Stimulated activated naive CD4-positive, alpha-beta T cell (primary cell): ENCODE data around the gene BLOC1S1.
A peak's percentile ranks its signal among the peaks of the same experiment; 100 is the strongest.

ENCODE experiments used
- DNase-seq, 6 experiments: peaks; one replicate each; lab custom pipeline; 2025; lab: John Stamatoyannopoulos, UW

Gene BLOC1S1

DNA sequence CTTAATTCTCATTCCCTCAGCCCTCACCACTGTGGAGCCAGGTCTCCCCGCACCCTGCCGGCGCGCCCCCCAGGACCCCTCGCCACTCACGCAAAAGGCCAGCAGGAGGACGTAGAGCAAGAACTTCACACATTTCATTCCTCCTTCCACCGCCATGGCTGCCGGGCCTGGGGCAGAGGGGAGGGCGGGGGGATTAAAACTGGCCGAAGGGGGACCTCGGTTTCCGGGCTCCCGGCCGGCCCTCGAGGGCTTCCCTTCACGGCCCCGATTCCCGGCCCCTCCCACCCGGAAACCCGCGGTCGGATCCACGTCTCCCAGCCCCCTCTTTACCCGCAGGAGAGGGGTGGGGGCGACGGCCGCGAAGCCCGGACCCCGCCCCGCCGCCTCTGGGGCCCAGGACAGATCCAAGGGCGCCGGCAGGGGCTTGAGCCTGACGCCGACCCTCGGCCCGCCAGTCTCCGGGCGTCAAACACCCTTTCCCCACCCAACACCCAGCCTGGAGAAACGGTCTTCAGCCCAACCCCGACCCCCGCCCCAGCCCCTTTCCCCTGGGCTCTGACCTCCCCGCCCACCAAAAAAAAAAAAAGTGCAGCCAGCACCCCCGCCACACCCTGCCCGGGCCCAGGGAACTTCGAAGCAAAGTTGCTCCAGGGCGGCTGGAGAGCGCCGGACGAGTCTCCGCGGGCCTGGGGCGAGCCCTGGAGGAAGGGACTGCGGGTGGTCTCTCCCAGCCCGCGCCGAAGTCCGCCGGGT is 12.5 kb downstream of the BLOC1S1 start:
- DNase-seq: peak in 3 of 6 experiments; percentile 16 to 31 (median 22)

DNA sequence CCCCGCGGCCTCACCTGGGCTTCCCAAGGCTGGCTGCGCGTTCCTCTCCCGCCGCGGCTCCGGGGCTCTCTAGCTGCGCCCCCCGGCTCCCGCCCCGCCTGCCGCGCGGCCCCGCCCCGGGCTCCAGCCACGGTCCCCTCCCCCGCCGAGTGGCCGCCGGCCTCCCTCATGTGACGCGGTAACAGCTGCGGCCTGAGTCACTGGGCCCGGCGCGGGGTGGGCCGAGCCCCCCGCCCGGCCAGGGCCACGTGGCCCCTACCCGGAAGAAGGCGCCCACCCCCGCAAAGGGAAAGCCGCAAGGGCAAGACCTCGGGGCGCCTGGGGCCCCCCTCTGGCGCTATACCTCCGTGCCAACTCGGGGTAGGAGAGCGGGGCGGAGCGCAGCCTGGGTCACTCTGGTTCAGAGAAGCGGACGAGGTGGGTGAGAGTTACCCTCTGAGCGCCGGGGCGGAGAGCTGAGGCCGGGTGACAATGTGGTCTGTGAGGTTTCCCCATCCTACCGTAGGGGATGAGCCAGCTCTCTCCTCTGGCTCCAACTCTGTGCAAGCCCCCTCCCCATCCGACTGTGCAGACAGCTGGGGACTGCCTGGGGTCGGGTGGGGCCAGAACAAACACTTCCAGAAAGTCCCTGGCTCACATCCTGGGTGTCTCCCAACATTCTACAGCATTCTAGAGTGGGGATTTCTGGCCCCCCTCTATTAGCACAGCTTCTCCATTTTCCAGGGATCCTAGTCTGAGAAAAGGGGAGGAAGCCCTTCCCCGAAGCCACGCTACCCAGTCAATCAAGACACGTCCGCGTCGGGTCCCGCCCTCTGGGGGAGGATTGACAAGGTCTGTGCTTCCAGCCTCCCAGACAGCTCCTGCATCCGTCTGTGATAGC is 13.3 kb downstream of the BLOC1S1 start, which contains the start of gene CD63:
Gene CD63, minus strand, starts transcription at position 71 of the 880 bp plus-strand sequence. CDS start 668 bp downstream, outside the sequence.
- peak in 5 of 6 experiments; percentile 31 to 52 (median 37) for DNase-seq

DNA sequence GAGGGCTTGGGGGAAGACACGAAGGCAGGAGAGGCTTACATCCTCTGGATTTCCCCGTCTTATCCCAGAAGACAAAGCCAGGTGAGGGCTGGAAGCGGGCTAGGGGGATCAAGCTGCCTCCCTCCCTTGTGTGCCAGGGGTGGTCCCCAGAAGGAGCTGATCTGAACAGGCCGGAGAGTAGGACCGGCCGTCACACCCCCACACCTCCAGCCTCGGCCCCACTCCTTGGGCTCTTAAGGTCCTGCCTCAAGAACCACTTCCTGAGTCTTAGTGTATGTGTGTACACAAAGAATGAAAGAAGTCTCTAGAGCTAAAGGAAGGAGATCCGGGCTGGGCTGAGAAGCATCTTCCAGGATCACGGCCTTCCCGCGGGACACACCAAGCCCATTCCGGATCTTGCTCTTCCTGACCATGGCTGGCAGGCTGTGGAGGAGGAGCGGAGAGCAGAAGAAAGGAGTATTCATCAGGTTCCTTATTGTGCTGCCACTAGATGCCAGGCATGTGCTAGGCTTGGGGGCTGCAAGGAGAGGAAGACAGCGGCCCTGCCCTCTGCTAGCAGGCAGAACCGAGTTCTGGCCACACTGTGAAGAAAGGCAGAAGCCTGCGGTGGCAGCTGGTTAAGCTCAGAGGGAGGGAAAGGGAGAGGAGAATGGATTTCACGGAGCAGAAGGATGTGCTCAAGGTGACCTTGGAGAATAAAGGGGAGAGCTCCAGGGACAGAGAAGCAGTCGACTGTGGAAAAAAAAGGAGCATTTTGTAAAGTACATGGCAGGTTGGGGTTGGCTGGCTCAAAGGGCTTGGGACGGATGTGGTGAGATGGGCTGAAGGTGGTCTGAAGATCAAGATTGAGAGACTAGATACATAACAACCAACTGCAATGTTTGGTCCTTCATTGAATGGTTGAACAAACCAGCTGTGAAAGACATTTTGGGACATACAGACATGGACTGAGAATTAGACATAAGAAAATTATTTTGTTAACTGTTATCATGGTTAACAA is 14.3 kb downstream of the BLOC1S1 start:
- DNase-seq: peak in 3 of 6 experiments; percentile 8 to 53 (median 32)

DNA sequence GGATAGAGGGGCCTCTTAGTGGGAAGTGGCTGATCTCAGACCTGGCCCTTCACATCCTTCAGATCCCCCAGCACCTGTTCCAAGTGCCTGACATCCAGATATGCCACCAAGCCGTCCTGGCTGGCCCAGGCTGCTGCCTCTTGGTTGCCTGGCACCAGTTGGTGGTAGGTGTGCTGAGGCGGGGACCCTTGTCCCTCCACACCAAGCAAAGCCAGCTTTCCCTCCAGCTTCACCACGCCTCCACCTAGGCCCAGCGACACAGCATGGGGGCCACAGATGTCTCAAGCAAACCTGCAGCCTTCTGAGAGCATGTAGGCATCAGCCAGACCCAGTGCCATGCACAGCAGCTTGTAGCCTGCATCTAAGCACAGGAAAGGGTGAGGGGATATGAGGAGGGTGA is 16.4 kb downstream of the BLOC1S1 start:
- DNase-seq: no peak

DNA sequence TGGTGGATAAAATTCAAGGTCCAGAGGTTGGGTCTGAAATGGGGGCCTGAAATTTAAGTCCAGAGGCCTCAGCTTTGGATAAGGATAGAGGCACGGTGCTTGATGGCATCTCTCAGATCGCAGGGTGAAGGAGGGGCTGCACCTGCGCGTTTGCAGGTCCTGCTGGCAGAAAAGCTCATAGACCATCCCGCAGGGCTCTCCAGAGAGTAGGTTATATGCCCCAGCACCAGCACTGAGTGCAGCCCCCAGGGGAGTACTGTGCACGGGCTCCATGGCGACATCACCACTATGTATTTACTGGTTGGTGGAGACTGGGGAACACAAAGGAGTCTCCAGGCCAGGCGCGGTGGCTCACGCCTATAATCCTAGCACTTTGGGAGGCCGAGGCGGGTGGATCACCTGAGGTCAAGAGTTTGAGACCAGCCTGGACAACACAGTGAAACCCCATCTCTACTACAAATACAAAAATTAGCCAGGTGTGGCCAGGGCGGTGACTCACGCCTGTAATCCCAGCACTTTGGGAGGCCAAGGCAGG is 17.2 kb downstream of the BLOC1S1 start:
- no peak for DNase-seq

DNA sequence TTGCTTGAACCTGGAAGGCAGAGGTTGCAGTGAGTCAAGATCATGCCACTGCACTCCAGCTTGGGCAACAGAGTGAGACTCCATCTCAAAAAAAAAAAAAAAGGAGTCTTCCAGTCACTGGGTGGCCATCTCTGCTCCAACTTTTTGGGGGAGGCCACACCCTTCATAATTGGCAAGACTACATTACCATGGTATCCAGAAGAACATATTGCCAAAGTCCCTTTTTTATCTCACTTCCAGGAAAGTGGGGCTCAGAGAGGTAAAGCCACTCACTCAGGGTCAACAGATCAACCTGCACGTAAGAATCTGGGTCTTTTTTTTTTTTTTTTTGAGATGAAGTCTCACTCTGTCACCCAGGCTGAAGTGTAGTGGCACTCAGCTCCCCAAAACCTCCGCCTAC is 18.0 kb downstream of the BLOC1S1 start:
- no peak for DNase-seq

DNA sequence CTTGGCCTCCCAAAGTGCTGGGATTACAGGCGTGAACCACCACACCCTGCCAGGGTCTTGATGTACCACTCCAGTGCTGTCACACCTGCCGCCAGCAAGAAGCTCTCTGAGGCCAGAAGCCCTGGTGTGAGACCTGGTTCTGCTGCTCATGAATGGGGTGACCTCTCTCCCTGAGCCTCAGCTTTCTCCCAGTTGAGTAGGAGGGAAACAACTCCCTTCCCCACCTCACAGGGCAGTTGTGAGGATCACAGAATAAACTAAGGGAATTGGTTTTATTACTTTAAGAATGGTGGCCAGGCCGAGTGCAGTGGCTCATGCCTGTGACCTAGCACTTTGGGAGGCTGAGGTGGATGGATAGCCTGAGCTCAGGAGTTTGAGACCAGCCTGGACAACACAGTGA is 18.7 kb downstream of the BLOC1S1 start:
- no peak for DNase-seq

DNA sequence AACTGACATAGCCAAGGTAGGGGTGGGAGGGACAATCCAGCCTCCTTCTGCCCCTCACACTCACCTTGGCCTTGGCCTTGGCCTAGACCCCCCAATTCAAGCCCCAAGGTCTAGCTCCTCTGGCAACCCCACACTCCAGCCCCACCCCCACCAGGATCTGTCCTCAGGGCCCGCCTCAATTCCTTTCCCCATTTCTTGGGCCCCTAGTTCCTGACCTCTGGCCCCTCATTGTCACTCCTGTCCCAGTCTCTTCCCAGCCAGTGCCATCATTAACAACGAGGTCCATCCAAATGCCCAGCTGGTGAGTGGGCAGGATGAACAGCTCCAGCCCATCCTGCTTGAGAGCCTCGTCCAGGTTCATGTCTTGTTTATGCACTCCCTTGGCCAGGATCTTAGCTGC is 20.2 kb downstream of the BLOC1S1 start:
- no peak for DNase-seq

DNA sequence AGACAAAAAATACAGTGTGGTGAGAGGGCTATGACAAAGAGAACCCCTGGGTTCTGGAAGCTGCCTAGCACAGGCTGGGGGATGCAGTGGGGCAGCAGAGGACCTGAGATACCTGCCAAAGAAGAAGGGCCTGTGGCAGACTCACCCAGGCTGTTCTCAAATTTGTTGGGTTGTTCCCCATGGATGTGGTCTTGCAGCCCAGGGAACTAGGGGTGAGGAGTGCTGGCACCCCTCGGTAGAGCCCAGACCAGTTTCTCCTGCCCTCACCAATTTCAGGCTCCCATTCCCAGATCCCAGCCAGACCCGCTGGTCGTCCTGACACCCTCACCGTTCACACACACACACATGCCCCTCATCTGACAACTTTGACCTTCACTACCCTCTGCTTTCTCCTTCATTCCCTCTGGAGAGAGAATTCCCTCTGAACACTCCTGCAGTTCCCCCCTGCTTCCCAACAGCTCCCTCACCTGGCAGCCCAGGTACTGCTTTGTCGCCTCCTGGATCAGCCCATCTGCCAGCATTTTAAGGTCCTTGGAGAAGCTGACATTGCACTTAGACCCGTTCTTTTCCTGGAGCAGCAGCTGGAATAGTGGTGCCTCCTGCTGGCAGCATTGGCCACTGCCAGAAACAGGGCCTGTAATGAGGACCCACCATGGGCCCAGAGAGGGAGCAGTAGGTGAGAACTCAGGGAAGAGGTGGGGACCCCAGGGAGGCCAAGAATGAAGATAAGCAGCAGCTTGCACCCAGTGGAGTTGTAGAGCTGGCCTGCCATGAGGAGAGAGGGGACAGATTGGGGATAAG is 21.1 kb downstream of the BLOC1S1 start:
- DNase-seq: peak in 5 of 6 experiments; percentile 17 to 42 (median 26)

DNA sequence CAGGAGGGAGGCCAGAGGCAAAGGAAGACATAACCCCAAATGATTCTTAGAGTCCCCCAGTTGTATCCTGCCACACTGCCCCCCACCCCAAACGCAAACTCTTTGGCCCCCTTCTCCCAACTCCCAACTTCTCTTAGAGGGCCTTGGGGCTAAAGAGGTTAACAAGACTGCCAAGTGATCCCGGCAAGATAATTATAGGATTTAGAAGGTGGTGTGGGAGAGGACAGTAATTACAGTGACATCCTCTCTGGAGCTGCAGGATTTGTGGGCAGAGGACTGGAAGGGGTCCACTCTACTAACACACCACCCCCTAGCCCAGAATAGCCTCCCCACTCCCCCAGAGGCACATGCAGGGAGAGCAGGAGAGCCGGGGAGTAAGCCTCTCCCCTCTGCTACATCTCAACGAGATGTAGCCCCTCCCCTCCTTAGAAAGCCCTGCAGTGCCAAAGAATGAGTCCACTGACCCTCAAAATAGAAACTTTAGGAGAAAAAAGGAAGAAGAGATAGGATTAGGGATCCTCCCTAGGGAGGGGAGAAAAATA is 21.8 kb downstream of the BLOC1S1 start:
- no peak for DNase-seq

DNA sequence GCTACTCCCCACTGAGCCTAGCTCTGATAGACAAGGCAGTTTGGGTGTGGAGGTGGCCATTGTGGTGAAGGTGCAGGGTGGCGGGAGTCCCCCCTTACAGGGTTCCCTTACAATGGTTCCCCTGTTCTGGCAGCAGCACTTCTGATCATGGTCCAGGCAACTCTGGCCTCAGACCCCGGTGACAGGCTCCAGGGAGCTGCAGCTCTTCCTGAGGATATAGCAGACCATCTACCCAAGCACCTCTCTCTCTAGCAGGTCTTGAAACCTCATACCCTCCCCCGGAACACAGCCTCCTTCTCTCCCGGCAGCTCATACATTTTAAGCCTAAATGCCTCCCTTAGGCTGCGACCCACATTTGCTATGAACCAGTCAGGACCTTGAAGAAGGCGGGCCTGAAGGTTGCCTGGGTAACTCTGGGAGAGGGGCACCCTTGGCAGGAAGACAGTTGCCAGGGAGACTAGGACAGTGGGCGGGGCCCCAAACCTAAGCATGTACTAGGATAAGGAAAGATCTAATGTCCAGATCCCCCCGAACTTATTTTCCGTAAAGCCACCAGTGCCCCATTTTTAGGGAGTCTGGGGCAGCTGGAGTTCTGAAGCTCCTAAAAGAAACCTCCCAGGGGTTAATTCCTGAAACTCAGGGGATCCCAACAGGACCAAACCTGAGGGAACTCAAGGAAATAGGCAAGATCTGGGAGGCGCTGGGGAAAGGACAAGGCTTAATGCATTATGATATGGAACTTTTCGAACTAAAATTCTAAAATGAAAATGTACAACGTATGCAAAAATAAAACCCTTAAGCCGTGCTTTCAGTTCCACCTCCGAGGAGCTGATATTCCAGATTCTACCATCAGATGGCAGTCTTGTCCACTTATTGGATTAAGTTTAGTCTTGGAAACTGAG is 22.5 kb downstream of the BLOC1S1 start:
- peak; percentile 49 to 89 (median 70) for DNase-seq

DNA sequence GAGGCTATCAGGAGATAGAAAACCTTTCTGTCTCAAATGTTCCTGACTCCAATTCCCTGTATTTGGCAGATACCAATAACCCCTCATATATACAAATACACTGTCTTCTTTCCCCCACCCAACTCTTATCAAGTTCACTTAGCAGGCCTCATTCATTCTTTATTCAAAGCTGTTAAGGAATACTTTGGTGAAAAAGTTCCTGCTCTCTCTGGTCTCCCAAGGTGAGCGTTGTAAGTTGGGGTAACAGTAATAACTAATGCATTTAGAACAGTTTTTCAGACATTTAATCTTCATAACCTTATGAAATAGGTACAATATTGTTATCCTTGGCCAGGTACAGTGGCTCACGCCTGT is 23.2 kb downstream of the BLOC1S1 start:
- no peak for DNase-seq

DNA sequence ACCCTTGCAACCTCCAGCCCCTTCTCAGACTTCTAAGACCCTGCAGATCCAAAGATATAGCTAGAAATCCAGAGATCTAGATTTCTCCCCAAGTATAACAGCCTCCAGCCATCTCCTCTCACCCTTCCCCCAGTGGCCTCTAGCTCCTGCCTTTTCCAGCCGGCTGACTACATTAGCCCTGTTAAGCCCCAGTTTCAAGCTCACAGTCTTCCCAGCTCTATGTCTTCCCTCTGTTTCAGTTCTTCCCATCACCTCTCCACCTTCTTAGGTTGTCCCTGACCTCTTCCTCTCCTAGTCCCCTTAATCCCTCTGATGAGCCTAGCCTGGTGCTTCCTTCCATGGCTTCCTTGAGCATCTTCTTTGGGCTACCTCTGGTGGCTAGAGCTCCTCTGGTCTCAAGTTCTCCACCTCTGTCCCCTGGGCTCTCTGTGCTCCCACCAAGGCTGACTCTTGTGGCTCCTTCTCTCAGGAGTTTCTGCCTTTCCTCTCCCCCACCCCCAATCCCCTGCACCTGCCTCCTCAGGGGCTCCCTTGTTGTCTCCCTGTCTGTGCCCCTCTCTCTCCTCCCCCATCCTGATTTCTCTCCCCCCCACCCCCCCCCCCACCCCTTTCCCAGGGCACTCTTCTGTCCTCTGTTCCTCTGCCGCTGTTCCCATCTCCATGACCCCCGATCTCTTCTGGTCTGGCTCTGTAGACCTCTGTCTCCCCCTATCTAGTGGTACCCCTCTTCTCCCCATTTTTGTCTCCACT is 26.3 kb downstream of the BLOC1S1 start:
- DNase-seq: no peak

DNA sequence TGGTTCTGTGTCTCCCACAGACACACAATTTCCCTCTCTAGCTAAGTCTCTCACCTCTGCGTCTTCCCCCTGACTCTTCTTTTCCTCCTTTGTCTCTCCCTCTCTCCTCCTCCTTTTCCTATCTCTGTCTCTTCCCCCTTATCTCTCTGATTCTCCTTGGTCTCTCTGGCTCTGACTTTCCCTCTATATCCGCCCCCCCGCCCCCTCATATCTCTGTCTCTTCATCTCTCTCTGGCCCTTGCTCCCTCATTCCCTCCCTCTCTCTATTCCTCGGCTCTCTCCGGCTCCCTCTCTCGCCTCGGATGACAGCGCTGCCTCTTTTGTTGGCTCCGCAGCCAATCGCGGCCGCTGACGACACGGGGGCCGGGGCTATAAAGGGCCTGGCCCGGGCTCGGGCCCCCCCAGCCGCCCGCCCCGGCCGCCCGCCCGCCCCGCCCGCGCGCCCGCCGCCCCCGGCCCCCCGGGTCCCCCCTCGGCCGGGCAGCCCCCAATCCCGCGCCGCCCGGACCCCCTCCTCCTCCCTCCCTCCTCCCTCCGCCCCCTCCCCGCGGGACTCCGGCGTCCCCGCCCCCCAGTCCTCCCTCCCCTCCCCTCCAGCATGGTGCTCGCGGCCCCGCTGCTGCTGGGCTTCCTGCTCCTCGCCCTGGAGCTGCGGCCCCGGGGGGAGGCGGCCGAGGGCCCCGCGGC is 27.0 kb downstream of the BLOC1S1 start, which contains the start of gene GDF11:
Gene GDF11, plus strand, starts transcription at position 404 of the 687 bp plus-strand sequence. Its CDS starts 195 bp downstream, at position 599.
- DNase-seq: peak; percentile 43 to 78 (median 61)

DNA sequence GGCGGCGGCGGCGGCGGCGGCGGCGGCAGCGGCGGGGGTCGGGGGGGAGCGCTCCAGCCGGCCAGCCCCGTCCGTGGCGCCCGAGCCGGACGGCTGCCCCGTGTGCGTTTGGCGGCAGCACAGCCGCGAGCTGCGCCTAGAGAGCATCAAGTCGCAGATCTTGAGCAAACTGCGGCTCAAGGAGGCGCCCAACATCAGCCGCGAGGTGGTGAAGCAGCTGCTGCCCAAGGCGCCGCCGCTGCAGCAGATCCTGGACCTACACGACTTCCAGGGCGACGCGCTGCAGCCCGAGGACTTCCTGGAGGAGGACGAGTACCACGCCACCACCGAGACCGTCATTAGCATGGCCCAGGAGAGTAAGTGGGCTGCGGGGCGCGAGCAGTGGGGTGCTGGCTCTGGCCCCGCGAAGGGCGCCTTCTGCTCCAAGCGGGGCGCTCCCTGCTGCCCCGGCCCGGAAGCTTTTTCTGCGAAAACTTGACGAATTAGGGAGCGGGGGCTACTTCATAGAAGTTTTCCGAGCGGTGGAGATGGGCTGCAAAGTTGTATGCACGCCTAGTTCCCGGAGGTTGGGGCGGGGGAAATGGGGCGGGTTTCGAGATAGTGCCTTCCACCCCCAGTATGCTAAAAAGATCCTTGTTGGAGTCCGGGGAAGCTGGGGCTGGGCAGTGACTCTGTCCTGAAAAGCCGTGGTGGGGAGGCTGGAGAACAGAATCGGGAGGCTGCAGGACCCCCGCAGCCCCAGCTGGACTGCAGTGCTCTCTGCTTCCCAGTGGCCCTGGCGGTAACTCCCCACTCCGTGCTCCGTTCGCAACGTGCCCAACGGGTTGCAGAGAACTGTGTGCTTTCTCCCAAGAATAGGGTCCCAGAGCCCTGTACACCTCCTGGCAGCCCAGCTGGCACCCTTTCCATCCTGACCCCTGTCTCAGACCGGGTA is 27.8 kb downstream of the BLOC1S1 start:
- DNase-seq: peak in 4 of 6 experiments; percentile 45 to 64 (median 52)

DNA sequence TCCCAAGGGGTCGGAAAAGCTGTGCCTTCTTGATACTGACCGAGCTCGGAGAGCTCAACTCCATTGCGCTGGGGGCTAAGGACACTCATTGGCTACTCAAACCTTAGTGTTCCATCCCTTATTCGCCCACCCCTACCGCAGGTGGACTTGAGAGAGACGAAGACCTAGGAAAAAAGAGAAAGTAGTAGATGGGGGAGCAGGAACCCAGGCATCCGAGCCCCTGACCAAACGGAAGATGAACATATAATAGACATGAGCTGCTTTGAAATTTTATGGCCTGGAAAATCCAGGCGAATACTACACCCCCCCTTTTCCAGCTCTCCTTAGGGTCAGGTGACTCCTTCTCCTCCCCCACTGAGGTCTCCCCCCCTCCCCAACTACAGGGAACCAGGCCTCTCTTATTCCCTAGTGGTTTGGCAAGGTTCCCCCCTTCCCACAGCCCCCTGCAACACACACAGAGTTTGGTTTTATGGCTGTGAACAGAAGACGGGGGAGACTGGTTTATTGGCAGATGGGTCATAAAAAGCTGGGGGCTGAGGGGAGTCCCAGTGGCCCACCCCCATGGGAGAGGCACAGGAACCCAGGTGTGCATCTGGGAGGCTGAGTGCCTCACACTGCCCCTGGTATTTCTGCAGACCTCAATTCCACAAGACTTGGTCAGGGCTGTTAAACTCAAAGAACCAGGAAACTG is 28.6 kb downstream of the BLOC1S1 start:
- DNase-seq: no peak
